ENCODE data around the gene HEXIM1.

Gene HEXIM1

DNA sequence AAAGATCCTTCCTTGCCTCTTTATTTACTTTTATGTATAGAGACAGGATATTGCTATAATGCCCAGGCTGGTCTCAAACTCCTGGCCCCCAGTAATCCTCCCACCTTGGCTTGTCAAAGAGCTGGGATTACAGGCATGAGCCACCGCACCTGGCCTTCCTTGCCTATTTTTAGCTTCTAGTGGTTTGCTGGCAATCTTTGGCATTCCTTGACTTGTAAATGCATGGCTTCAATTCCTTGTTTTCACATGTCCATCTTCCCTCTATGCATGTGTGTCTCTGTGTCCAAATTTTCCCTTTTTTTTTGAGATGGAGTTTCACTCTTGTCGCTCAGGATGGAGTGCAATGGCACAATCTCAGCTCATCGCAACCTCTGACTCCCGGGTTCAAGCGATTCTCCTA is 35.9 kb downstream of the HEXIM1 start:
- no peaks in the 10 kb centered on the region for H3K36me3 Mint-ChIP-seq (ENCODE audit: low read depth)
- no peaks in the 10 kb centered on the region for H3K9me3 Mint-ChIP-seq
- H3K27me3 Mint-ChIP-seq (ENCODE audit: low read depth) = no peaks in the 10 kb centered on the region
- no peaks in the 10 kb centered on the region for H3K4me1 Mint-ChIP-seq (ENCODE audit: low read depth)
- H3K4me3 Mint-ChIP-seq = no peak overlapping the region
- H3K27ac Mint-ChIP-seq = no peak overlapping the region

DNA sequence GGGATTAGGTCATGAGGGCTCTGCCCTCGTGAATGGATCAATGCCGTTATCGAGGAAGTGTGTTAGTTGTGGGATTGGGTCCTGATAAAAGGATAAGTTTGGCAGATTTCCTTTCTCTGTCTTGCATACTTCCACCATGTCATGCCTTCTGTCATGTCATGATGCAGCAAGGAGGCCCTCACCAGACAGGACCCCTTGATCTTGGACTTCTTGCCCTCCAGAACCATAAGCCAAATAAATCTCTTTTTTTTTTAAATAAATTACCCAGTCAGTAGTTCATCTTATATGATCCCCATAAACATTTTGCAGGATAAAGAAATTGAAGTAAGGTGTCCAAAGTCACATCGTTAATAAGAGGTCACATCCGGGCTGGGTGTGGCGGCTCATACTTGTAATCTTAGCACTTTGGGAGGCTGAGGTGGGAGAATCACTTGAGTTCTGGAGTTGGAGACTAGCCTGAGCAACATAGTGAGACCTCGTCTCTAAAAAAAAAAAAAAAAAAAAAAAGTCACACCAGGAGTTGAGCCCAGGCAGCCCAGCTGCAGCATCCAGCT is 38.6 kb downstream of the HEXIM1 start:
- no peak overlapping the region for H3K27ac Mint-ChIP-seq
- H3K4me1 Mint-ChIP-seq (ENCODE audit: low read depth) = no peaks in the 10 kb centered on the region
- H3K36me3 Mint-ChIP-seq (ENCODE audit: low read depth) = no peaks in the 10 kb centered on the region
- H3K27me3 Mint-ChIP-seq (ENCODE audit: low read depth) = no peaks in the 10 kb centered on the region
- H3K4me3 Mint-ChIP-seq = no peak overlapping the region
- H3K9me3 Mint-ChIP-seq = no peaks in the 10 kb centered on the region

DNA sequence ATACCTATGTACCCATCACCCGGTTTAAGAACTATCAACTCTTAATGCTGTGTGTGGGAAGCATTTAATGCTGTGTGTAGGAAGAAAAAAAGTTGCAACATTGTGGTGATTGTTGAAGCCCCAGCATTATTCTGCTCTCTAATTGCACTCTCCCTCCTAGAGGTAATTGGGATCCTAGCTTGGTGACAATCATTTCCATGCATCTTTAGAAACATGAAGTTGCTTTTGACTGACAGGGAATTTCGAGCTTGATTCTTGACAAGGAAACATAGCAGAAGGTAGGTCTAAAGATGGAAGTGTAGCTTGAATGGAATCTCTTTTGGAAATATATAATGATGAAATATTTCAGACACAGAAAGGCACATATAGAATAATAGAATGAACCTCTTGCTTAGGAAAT is 40.7 kb downstream of the HEXIM1 start:
- H3K27ac Mint-ChIP-seq = no peak overlapping the region
- H3K36me3 Mint-ChIP-seq (ENCODE audit: low read depth) = no peaks in the 10 kb centered on the region
- H3K27me3 Mint-ChIP-seq (ENCODE audit: low read depth) = no peaks in the 10 kb centered on the region
- H3K4me3 Mint-ChIP-seq = no peak overlapping the region
- H3K4me1 Mint-ChIP-seq (ENCODE audit: low read depth) = no peaks in the 10 kb centered on the region
- H3K9me3 Mint-ChIP-seq = no peaks in the 10 kb centered on the region

DNA sequence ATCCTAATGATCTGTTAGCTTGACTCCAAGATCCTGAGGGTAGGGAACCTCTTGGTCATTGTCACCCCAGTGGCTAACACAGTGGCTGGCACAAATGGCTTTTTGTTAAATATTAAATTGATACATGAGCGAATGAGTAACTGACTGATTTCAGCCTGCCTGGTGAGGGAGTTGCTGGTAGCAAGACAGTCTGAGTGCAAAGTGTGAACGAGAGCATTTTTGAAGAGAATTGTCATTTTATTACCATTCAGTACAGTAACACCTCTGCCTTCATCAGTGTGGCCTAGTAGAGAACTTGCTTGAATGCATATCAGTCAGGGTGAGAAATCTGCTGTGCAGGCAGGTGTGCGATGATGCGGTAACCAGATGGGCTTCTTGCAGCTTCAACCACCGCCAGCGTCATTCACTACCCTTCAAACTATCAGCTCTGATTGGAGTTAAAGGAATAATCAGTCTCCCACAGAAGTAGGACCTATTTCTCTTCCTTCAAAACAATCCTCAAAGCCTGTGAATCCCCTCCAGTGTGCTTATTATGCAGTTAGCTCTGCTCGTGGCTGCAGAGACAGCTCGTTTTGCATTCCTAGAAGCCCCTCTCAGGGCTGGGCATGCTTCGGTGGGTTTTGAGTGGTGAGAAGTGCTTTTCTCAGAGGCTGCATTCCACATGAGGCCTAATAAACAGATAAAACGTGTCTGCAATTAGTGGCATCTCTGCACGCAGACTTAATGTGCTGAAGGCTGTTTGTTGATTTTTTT is 42.4 kb downstream of the HEXIM1 start:
- H3K27ac Mint-ChIP-seq = no peak overlapping the region
- no peaks in the 10 kb centered on the region for H3K36me3 Mint-ChIP-seq (ENCODE audit: low read depth)
- no peaks in the 10 kb centered on the region for H3K27me3 Mint-ChIP-seq (ENCODE audit: low read depth)
- no peaks in the 10 kb centered on the region for H3K4me1 Mint-ChIP-seq (ENCODE audit: low read depth)
- H3K9me3 Mint-ChIP-seq = no peaks in the 10 kb centered on the region
- H3K4me3 Mint-ChIP-seq = no peak overlapping the region

DNA sequence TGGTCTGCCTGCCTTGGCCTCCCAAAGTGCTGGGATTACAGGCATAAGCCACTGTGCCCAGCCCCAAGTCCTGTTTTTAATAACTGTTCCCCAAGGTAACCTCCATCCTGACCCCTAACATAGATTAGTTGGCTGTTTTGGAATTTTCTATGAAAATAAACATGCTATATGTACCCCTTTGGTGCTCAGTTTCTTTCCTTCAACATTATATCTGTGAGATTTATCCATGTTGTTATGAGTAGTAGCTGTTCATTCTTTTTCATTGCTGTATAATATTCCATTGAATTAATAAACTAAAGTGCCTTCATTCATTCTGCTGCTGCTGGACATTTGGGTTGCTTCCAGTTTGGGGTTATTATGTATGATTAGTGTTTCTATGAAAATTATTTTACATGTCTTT is 47.1 kb downstream of the HEXIM1 start:
- H3K27ac Mint-ChIP-seq = no peak overlapping the region
- no peaks in the 10 kb centered on the region for H3K27me3 Mint-ChIP-seq (ENCODE audit: low read depth)
- no peaks in the 10 kb centered on the region for H3K9me3 Mint-ChIP-seq
- no peak overlapping the region for H3K4me3 Mint-ChIP-seq
- no peaks in the 10 kb centered on the region for H3K36me3 Mint-ChIP-seq (ENCODE audit: low read depth)
- H3K4me1 Mint-ChIP-seq (ENCODE audit: low read depth) = peaks cover 2% of the 10 kb centered on the region

DNA sequence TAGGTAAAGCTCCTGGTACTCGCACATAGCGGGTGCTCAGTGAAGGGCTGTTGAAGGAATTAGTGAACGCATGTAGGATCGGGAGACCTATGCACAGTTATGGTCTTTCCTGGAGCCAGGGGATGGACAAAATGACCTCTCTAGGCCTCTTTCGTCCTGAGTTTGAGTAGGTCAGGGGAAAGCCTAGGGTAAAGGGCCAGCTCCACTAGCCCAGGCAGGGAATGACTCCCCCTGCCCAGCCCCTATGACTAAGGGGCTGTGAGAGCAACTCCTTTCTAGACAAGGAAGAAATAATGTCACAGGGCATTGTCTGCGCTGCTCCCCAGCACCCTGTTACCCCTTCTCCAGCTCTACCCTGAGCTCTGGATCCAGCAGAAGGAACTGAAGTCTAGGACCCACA is 48.8 kb downstream of the HEXIM1 start:
- no peaks in the 10 kb centered on the region for H3K9me3 Mint-ChIP-seq
- no peaks in the 10 kb centered on the region for H3K27me3 Mint-ChIP-seq (ENCODE audit: low read depth)
- H3K36me3 Mint-ChIP-seq (ENCODE audit: low read depth) = no peaks in the 10 kb centered on the region
- H3K27ac Mint-ChIP-seq = no peak overlapping the region
- no peak overlapping the region for H3K4me3 Mint-ChIP-seq
- peaks cover 2% of the 10 kb centered on the region for H3K4me1 Mint-ChIP-seq (ENCODE audit: low read depth)

DNA sequence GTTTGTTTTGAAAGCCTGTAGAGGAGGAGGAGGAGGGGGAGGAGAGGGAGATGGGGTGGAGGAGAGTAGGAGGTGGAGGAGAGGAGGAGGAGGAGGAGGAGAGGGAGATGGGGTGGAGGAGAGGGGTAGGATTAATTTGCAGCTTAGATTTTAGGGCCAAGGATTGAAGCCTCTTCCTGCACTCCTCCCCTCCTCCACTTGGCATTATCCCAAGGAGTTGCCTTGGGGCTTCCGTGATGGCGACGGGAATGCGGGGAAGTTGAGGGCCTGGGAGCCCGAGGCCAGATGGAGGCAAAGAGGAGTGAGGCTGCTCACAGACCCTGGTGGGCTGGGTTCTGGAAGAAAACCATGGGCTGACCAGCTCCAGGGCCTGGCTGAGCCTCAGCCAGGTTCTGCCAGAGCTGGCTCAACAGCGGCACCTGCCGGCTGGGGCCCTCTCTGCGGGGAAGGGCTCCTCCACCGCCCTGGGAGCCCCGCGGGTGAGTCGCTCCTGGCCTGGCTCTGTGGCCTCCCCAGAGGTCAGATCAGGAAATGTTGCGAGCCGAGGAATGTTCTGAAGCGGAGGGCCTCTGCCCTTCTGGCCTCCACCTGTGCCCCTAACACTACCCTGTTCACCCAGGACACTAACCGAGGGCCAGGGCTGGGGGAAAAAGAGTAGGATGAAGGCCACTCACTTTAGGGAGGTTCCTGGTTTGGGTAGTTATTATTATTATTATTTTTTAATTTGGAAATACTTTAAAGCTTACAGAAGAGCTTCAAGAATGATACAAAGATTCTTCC is 49.5 kb downstream of the HEXIM1 start:
- Mint-ChIP-seq H3K36me3 (ENCODE audit: low read depth) (no peaks in the 10 kb centered on the region), H3K9me3 (no peaks in the 10 kb centered on the region), H3K4me3 (no peak overlapping the region), H3K27me3 (ENCODE audit: low read depth) (no peaks in the 10 kb centered on the region), H3K27ac (no peak overlapping the region), H3K4me1 (ENCODE audit: low read depth) (peaks cover 2% of the 10 kb centered on the region)

DNA sequence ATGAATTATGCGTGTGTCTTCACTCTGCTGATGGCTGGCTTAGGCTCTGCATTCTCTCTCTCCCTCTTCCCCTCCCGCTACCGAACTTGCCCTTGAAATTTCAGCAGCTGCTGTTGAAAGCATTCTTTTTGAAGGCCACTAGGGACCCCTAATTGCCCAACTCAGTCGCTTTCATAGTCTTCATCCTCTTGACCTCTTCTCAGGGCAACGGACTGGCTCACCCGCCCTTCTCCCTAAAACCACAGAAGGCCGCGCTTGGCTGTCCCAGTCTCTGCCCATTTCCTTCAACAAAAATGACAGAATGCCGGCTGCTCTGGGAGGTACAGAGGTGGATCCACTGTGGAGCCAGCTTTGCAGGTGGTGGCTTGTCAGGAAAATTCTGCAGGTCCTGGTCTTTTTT is 52.4 kb downstream of the HEXIM1 start:
- Mint-ChIP-seq H3K4me3 (no peak overlapping the region), H3K27ac (no peak overlapping the region), H3K4me1 (ENCODE audit: low read depth) (peaks cover 2% of the 10 kb centered on the region), H3K27me3 (ENCODE audit: low read depth) (no peaks in the 10 kb centered on the region), H3K36me3 (ENCODE audit: low read depth) (no peaks in the 10 kb centered on the region), H3K9me3 (no peaks in the 10 kb centered on the region)

DNA sequence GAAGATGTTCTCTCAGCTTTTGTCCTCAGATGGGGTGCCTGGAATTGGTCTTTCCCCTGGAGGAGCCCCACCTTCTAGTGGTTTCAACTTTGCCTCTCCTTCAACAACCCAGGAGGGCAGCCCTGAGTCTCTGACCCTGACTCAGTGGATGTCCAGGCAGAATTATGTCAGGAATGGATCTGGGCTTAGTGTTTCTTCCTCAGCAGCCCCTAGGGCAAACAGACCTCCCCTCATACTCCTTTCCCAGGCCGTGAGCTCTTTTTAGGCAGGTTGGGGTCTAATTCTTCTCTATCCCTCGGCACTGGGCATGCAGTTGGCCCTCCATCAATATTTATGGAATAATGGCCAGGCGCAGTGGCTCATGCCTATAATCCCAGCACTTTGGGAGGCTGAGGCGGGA is 53.2 kb downstream of the HEXIM1 start:
- H3K27ac Mint-ChIP-seq = no peak overlapping the region
- H3K36me3 Mint-ChIP-seq (ENCODE audit: low read depth) = no peaks in the 10 kb centered on the region
- no peaks in the 10 kb centered on the region for H3K9me3 Mint-ChIP-seq
- H3K27me3 Mint-ChIP-seq (ENCODE audit: low read depth) = no peaks in the 10 kb centered on the region
- H3K4me1 Mint-ChIP-seq (ENCODE audit: low read depth) = peaks cover 2% of the 10 kb centered on the region
- H3K4me3 Mint-ChIP-seq = no peak overlapping the region
